HepG2 (cell line): Measurements from ENCODE around the gene CHN2.

Experiments used
- RBM39 ChIP-seq: fragments of 200-400 bp; formaldehyde crosslinking; IDR thresholded peaks from one replicate; pipeline ENCODE4 v1.6.1; 2018; ENCODE audit warnings: antibody characterized with exemption, mild to moderate bottlenecking, low read depth, low read length; ENCODE audit not compliant: poor library complexity, severe bottlenecking
- RFX5 ChIP-seq: IDR thresholded peaks from 2 replicates; pipeline ENCODE4 v1.6.1; 2011; ENCODE audit warnings: low read depth, low read length, improper control_type of control experiment
- ZNF510 ChIP-seq: sonication (generic); formaldehyde crosslinking; IDR thresholded peaks from 2 replicates; pipeline ENCODE4 v1.4.0; 2020; ENCODE audit warnings: low read depth, mild to moderate bottlenecking, missing genetic modification reagents

DNA sequence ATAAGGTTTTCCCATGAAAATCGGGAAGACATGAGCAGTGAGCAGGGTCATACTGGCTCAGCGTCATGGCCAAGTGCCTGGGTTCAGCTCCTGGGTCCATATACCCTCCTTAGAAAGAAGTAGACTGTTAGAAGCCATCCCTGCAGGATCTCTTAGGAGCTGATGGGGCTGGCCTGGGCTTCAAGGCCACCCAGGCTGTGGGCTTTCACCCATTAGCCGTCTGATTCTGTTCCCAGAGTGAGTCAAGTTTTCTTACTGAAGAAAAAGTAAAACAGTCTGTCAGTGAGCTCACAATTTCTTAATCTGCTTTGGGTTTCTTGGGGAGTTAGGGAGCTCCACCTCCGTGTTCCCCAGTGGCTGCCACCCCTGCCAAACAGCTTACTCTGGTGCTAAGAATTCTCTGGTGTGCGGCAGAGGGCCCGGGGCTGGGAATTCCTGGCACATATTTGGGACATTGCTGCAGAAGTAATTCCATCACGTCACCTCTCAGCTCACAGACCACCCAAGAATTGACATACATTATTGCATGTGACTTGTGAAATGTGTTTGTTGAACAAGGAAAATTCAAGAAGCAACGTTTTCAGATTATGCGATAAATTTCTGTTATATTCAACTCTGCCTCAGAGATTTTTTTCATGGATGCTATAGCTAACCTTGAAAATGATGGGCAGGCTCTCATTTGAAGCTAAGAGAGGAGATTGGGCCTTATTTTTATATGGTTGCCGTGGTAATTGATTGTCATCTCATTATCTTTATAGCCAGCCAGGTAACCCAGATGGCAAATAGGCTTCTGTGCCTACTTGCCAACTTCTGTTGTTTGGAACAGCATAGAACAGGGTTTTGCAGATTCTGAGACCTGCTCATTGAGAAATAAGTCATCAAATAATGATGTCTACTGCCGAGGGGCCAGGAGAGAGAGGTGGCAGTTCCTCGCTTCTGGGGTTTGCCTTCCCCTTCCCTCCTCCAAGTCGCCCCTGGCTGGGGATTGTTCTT lies 166.4 kb downstream of the CHN2 start:
- TF ChIP-seq RFX5 (no peak), ZNF510 (no peak), RBM39 (no peak)
